Measurements from ENCODE around the gene ZDHHC8.
A peak's percentile ranks its signal among the peaks of the same experiment; 100 is the strongest.

Gene ZDHHC8

DNA sequence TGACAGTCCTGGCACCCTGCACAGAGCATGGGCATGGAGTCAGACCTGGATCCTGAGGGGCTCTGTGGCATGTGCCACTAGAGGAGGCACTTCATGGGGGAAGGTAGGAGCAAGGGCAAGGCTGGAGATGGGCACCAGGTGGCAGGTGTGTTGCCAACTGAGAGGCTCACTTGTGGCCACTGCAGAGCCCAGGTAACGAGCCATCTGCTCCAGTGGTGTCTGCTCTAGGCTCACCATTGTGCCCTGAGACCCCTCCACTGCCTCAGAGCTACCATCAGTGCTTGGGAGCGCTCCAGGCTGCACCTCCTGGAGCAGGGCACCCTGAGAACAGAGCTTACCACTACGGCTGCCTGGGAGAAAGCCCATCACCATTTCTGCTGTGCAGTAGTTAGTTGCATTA lies 1.3 kb upstream of the ZDHHC8 start:
- DNase-seq: no peak

DNA sequence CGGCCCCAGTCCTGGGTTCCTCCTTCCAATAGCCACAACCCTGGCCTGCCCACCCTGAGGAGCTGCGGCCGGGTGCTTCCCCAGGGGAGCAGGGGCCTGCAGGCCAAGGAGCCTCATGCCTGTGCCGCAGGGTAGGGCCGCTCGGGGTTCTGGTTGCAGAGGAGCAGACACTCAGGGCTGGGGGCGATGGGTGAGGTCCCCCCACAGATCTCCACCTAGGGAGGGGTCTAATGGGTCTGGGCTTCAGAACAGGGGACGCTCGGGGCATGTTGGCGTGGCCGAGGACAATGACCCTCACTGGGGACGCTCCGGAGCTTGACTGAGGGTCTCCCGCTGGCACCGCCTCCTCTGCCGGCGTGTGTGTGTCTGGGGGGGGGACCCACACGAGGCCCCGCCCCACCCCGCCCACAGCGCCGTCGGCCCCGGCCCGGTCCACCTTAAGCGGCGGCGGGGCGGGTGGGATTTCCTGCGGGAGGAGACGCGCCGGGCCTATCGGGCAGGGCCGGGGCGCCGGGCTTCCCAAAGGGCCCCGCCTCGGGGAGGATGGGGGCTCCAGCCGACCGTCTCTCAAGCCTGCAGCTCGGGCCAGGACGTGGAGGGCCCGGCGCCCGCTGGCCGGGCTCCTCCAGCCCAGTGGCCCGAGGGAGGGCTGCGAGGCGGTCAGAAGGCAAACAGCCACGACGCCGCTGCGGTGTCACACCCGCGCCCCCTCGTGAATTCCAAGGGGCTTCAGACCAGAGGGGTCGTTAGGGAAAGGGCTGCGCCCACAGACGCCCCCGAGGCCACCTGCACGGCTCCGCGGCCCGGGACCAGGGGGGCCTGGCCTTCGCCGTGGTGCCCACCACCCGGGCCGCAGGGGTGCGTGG lies 640 bp upstream of the ZDHHC8 start:
- peak; percentile 51 for DNase-seq

DNA sequence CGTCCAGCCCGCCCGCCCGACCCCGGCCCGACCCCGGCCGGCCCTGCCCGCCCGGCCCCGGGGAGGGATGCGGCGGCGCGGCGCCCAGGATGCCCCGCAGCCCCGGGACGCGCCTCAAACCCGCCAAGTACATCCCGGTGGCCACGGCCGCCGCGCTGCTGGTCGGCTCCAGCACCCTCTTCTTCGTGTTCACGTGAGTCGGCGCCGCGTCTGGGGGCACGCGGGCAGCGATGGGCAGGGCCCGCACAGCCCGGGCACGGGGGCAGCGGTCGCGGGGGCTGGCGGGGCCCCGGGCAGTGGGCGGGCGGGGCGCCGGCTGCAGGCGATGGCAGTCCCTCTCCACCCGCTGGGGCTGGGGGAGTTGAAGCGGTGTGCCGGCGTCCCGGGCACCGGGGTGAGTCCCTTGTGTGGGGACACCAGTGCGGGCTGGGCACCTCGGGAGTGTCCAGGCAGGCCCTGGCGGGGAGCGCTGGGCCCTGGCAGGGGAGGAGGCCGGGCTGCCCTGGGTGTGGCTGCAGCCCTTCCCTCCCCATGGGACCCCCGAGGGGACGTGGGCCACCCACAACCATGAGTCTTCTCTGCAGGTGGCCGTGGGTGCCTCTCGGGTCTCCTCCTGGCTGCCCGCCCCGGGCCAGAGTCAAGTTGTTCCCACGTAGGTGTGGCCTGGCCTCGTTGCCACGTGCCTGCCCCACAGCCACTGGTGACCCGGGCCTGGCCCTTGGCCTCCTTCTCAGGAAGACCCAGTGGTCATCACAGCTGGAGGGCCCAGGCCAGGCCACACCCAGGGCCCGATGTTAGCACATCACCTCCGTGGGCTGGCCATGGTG lies 468 bp downstream of the ZDHHC8 start:
- DNase-seq: no peak

DNA sequence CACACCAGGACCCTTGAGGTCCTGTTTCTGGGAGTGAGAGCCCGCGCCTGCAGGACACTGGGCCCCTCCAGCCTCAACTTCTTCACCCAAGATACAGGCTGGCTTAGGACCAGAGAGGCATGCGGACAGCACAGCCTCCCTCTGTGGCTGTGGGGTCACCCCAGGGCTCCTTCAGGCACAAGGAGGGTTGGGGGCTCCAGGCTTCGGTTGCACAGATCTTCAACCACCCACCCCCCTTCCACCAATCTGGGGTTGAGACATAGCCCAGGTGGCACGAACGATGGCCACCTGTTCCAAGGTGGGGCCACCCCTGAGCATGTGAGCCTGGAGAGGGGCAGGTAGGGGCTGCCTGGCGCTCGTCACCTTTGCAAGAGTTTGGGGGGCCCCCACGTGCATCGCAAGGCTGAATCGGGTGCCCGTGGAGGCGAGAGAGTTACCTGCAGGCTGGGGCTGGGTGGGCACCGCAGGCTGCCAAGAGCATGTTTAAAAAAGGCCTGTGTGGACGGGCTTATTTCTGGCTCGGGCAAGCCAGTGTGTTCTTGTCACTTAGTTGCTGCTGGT lies 1.2 kb downstream of the ZDHHC8 start:
- DNase-seq: no peak

DNA sequence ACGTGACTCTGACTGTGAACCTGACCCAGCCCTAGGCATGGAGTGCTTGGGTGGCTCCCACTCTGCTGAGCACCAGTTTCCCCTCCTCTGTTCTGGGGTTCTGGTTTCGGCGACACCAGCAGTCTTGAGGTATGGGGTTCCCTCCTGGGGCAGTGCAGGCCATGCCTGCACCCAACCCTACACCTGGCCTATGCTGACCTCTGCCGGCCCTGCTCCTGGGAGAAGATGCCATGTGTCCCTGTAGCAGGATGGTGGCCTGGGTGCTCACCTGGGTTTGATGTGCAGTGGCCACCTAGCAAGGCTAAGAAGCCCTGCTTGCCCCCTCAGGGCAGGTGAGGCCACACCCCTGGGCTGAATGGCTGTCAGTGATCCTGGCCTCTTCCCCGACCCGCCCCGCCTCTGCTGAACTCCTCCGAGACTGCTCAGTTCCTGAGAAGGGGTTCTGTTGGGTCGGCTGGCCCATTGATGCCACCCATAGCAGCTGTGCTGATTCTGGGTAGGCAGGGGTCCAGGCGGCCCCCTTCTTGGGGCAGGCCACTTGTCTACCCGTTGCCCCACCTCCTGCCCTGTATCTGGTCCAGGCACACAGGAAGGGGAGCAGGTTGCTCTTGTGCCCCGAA lies 2.4 kb downstream of the ZDHHC8 start:
- no peak for DNase-seq

DNA sequence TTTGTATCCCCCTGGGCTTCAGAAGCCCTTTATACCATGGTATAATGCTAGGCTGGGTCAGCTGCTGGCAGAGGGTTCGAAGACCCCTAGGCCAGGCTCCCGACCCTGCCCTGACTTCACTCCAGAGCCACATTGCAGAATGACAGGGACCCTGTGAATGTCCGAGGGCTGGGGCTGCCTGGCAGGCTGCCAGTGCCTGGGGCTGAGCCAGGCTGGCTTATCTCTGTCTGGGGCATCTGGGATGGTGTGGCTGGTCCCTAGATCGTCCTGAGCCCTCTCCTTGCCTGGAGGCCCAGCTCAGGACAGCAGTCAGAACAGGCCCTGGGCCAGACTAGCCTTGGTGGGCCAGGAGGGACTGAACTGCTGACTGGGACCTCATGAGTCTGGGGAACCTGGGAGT lies 3.7 kb downstream of the ZDHHC8 start:
- no peak for DNase-seq

DNA sequence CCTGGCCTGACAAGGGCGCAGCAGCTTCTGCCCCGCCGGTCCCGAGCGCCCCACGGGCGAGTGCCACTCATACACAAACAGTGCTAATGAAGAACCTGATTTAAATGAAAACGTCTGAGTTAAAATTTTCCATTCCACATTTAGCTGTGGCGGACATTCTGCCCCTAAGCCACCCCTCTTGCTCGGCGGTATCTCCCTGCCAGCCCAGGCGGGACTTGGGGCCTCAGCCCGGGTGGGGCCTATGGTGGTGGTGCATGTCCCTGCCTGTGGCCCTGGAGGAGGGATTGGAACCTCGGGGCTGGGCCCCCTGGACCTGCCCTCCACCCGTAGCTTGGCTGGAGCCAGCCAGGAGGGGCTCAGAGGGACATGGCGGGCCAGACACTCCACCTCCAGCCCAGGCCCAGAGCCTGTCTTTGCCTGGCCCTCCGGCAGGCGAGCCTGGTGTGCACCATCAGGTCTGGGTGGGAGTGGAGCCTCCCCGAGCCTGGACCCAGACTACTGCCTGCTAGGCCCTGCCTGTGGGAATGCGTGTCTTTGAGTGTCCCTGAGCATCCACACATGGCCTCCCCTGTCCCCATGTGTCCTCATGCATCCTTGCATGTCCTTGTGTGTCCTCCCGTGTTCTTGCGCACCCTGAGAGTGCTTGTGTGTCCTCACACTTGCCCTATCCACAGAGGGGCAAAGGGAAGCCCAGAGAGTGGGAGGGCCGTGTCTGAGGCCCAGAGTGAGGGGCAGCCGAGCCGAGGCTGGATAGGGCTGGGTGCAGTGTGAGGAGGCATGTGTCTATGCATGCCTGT lies 4.4 kb downstream of the ZDHHC8 start:
- no peak for DNase-seq

DNA sequence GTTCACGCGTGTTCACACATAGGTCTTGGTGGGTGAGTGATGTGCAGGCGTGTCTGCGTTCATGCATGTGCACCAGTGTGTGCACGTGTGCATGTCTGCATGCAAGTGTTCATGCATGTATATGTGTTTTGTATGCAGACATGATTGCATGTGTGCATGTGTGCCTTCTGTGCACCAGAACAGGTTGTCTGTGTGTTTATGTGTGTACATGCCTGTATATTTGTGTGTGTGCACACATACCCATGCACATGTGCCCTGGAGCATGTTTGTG lies 4.9 kb downstream of the ZDHHC8 start:
- DNase-seq: no peak

DNA sequence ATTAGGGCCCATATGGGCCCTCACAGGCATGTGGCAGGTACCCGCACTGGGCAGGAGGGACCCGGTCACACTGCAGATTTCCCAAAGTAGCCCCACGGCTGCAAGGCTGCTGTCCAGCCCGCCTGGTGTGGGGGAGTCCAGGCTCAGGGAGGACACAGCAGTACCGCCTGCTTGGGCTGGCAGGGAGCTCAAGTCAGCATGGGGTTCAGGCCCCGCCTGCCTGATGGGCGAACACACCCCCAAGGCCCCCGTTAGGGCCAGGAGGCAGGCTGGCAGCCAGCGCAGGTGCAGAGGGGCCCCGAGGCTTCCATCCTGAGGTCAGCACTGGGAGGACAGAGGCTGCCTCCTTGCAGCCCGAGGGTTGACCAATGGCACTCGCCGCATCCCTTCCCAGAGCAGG lies 5.5 kb downstream of the ZDHHC8 start:
- DNase-seq: no peak

DNA sequence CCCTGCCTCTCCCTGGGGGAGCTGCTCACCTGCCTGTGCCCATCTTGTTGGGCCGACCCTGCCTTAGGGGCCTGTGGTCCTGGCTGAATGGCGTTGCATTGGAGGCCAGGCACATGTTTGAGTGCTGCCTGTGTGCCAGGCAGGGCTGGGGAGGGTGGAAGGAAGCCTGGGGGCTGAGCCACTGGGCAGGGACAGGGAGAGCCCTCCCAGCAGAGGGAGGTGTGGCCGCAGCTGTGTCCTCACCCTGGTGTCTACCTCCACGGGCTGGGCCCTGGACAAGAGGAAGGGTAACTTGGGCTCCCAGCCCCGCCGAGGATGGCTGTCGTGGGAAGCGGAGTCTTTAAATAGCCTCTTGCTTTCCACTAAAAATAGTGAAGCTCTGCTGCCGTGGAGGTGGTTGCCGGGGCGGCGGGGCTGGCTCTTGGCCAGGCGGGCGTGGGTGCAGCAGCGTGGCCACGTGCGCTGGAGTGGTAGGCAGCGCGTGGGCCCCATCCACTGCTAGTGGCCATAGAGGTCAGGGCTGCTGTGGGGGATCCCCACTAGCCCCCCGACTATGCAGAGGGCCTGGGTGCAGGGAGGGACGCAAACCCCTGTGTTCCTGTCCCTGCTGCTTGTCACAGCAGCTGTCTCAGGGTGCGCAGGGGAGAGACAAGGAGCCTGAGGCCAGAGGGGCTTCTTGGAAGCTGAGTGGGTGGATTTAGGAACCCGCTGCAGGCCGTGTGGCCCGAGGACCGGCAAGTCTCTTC lies 6.2 kb downstream of the ZDHHC8 start:
- no peak for DNase-seq

DNA sequence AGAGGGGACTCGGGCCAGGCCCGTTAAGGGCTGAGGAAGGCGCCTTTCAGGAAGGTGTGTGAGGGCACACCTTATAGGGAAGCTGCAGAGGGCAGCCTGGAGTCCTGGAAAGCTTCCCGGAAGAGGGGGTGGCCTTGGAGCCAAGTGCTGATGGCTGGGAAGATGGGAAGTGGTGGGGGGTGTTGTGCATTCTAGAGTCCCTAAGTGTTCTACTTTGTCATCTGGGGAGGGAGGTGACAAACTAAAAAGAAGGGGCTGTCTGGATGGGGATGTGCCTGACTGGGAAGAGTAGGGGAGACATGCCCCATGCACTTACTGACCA lies 6.8 kb downstream of the ZDHHC8 start:
- DNase-seq: no peak

DNA sequence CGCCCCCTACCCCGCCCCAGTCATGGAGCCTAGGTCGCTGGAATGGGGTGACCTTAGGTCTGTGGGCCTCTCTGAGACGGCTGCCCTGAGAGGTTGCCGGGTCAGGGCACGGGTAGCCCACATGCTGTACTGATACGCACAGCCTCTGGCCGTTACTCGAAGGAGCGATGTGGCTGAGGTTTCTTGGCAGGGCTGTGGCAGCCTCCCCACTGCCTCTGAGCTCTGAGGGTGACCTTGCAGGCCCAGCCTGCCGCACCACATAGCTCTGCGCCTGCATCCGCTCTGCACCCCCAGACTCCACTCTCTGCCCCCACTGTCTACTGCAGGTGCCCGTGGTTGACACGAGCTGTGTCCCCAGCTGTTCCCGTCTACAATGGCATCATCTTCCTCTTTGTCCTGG lies 7.3 kb downstream of the ZDHHC8 start:
- DNase-seq: no peak

DNA sequence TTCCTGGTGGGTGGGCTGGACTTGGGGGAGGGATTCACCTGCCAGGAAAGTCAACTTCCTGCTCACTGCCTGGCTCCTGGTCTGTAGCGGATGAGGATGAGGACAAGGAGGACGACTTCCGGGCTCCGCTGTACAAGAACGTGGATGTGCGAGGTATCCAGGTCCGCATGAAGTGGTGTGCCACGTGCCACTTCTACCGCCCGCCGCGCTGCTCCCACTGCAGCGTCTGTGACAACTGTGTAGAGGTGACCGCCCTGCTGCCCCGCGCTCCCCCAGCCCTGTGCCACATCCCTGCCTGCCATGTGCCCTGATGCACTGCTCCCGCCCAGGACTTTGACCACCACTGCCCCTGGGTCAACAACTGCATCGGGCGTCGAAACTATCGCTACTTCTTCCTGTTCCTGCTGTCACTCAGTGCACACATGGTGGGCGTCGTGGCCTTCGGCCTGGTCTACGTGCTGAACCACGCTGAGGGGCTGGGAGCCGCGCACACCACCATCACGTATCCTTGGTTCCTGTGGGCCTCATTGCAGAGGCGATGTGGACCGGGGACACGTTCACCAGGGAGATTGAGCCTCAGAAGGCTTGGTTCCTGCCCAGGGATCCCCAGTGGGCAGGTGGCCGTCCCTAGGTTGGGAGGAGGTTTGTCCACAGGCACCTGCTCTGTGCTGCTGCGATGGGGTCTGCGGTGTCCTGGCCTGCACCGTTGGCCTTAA lies 7.9 kb downstream of the ZDHHC8 start:
- no peak for DNase-seq

DNA sequence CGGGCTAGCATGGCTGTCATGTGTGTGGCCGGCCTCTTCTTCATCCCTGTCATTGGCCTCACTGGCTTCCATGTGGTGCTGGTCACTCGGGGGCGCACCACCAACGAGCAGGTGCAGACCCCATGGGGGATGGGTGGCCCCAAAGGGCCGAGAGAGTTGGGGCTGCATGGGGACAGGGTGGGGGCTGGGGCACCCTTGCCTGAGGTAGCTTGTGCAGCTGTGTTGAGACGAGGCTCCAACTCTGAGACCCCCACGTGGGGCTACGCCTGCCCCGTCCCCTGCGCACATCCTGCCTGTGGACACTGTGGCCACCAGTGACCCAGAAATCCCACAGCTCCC lies 8.5 kb downstream of the ZDHHC8 start:
- DNase-seq: no peak

DNA sequence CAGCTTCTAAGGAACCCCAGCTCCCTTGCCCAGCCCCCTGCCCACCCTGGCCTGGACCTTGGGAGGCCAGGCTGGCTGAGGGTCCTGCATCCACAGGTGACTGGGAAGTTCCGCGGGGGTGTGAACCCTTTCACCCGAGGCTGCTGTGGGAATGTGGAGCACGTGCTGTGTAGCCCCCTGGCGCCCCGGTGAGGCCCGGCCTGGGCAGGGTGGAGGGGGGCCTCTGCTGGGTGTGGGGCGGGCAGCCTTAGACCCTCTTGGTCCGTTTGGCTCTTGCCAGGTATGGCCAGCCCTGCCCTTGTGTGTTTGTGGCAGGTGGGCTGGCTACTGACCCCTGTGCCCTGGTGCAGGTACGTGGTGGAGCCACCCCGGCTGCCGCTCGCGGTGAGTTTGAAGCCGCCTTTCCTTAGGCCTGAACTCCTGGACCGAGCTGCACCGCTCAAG lies 8.9 kb downstream of the ZDHHC8 start:
- DNase-seq: no peak

DNA sequence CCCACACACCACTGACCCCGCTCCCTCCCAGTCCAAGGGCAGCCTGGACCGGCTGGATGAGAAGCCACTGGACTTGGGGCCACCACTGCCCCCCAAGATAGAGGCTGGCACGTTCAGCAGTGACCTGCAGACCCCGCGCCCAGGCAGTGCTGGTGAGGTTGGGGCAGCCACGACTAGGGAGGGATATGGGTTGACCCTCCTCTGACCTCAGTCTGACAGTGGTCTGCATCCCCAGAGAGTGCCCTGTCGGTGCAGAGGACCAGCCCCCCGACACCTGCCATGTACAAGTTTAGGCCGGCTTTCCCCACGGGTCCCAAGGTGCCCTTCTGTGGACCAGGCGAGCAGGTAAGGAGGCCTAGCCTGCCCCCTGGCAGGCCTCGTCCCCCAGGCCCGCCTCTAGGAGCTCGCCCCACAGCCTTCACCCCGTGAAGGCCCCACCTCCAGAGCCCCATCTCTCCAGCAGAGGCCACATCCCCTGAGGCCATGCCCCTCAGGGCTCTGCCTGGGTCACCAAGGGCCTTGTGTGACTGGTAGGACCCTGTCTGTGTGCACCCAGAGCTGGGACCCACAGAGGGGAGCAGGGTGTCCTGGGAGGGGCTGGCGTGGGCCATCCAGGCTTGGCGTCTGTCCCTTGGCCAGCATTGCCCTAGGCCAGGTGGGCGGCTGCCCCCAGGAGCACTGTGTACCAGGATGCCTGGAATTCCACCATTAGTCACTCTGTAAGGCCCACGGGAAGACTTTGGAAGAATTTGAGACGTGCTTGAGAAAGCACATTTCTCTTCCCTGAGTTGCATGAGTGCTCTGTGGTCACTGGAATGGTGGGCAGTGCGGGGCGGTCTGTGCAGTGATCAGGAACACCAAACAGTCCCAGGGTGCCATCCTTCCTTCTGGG lies 9.8 kb downstream of the ZDHHC8 start:
- DNase-seq: no peak

DNA sequence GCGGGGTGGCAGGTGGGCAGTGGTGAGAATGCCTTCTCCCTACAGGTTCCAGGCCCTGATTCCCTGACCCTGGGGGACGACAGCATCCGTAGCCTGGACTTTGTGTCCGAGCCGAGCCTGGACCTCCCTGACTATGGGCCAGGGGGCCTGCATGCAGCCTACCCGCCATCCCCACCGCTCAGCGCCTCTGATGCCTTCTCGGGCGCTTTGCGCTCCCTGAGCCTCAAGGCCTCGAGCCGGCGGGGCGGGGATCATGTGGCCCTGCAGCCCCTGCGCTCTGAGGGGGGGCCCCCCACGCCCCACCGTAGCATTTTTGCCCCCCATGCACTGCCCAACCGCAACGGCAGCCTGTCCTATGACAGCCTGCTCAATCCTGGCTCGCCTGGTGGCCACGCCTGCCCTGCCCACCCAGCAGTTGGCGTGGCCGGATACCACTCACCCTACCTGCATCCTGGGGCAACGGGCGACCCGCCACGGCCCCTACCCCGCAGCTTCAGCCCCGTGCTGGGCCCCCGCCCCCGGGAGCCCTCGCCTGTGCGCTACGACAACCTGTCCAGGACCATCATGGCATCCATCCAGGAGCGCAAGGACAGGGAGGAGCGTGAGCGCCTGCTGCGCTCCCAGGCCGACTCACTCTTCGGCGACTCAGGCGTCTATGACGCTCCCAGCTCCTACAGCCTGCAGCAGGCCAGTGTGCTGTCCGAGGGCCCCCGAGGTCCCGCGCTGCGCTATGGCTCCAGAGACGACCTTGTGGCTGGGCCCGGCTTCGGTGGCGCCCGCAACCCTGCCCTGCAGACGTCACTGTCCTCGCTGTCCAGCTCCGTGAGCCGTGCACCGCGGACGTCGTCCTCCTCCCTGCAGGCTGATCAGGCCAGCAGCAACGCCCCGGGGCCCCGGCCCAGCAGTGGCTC lies 11.4 kb downstream of the ZDHHC8 start:
- DNase-seq: no peak

DNA sequence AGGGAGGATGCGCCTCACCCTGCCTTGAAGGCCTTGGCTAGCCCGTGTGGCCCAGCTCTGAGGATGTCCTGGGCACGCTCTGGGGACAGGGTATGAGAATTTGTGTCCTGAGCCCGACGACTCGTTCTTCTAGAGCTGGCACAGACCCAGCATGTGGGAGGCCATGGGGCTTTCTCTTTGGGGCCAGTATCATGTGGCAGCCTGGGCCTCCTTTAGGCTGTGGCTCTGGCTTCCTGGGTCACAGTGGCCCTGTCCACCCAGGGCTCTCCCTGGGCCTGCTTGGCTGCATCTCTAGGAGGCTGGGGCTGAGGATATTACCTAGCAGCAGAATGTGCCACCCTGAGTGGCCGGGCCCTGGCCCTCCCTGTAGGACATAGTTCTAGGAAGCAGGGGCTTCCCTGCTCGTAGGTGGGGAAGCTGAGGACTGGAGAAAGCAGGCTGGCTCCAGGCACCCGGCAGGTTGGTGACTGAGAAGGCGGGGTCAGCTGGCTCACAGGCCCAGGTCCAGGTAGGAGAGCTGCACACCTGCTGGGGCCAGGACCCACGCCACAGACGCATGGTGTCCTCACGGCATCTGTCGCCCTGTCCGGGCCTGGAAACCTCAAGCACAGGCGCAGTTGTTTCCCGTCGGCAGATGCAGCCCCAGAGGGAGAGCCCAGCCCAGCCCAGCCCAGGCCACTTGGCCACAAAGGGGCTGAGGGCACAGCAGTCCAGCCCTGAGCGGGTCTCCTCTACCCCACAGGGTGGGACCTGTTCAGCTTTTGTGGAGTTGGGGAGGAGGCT lies 12.5 kb downstream of the ZDHHC8 start:
- no peak for DNase-seq

All from hematopoietic multipotent progenitor cell treated with erythropoietin and hydrocortisone succinate and interleukin-3 and kit ligand, for 8 days (in vitro differentiated cells).